NCI-H226 (cell line): ENCODE data around the gene MYL2.
"Not testable (repeated sequence)": the region's sequence is repeated elsewhere in the genome, so short reads cannot be mapped to it uniquely, and the experiment has no call there.

Source experiments
- DNase-seq: peaks from one replicate; pipeline ENCODE4 v3.0.0-alpha.2; 2015

Gene MYL2, protein sequence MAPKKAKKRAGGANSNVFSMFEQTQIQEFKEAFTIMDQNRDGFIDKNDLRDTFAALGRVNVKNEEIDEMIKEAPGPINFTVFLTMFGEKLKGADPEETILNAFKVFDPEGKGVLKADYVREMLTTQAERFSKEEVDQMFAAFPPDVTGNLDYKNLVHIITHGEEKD

DNA sequence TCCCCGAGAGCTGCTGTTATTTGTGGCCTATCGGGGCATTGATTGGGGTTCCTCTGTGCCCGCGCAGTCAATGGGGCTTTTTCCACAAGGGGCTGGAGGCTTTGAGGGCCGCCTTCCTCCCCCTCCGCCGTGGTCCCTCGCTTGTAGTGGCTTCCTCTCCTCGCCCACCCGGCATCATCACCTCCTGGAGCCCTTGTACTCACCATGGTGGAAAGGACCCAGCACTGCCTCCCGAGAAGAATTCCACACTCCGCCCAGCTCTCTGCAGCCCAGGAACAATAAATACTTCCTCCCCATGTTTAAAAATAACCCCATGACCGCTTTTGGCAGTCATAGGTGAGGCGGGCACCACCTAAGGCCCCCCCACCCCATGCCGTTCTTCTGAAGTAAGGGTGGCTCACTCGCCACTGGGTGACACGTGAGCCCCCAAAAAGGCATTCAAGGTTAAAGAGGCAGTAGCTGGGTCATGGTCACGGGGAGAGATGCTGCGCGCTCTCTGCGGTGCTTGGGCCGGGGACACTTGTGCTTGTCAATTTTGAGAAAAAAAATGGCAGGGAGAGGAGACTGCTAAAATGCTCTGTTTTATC lies at the start of gene MYL2:
TSS of gene MYL2 (minus strand) at position 256 of the 587 bp plus-strand sequence. CDS start at position 206, 50 bp downstream.
- DNase-seq, result no peak

- DNase-seq, result no peak
Observed at GRCh38 chr12:110966081-110966760, 45.8 kb upstream of the MYL2 start.

DNA sequence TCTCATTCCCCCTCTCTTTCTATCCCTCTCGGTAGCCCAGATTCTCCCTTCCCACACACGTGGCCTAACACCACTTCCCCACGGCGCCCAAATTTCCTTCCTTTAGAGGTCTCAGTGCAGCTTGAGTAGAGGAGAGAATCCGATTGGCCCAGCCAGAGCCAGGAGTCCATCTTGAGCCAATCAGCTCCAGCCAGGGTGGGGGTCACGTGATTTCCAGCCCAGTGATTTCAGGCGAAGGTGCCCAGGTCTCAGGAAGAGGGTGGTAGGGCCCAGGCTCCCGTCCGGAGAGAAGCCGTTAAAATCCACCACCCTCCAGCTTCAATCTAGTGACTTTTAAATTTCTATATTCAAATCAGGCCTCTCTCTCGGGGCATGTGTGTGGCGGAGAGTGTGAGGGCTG lies 45.2 kb upstream of the MYL2 start:
- DNase-seq, result no peak

- DNase-seq, result no peak
Observed at GRCh38 chr12:110960795-110961194, 40.4 kb upstream of the MYL2 start.

DNA sequence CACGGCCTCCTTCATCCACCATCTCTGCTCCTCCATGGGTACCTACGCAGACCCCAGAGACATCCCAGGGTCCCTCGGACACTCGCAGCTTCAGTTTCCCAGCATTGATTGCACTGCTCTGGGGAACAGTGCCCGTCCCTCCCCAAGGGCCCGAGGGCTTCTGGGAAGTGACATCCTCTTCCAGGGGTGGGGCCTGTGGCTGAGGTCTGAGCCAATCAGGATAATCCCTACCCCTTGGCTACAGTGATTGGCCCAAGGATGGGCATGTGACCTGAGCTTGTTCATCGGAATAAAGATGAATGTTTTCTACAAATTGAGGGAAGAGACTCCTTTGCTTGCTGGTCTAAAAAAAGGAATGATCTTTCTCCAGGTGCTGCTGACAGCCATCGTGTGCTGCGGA lies 37.3 kb upstream of the MYL2 start:
- no peak for DNase-seq

- DNase-seq, result no peak
Observed at GRCh38 chr12:110957159-110957558, 36.8 kb upstream of the MYL2 start.

- DNase-seq, result not testable (repeated sequence)
Observed at GRCh38 chr12:110950867-110951266, 30.5 kb upstream of the MYL2 start.

- not testable (repeated sequence) for DNase-seq
Observed at GRCh38 chr12:110950466-110950865, 30.1 kb upstream of the MYL2 start.

DNA sequence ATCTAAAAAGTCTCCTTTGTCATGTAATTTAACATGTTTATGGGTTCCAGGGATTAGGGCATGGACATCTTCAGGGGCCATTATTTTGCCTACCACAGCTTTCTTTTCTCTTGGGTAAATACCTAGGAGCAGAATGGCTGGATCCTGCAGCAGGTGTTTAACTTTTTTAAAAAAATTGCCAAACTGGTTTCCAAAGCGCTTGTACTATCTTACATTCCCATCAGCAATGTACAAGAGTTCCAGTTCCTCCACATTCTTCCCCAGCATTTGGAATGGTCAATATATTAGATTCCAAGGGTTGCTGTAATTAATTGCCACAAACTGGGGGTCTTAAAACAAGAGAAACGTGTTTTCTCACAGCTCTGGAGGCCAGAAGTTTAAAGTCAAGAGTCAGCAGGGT lies 27.7 kb upstream of the MYL2 start:
- no peak for DNase-seq

GRCh38 chr12:110943373-110943772 lies 23.0 kb upstream of the MYL2 start:
- DNase-seq, result no peak

DNA sequence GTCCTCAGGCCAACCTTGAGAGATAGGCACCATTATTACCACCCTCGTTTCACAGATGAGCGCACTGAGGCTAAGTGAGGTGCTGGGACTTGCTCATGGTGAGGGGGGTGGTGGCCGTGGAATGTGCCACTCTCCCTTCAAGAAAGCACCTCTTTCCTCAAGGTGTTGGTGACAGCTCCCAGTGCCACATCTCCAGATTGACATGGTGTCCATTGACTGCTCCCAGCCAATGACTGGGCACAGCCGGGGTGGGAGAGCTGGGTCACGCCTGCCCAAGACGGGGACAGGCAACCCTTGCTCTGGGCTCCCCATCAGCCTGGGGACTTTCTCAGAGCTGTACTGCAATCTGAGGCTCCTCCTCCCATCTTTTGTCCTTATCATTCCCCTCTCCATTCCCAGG lies 21.0 kb upstream of the MYL2 start:
- DNase-seq, result no peak

DNA sequence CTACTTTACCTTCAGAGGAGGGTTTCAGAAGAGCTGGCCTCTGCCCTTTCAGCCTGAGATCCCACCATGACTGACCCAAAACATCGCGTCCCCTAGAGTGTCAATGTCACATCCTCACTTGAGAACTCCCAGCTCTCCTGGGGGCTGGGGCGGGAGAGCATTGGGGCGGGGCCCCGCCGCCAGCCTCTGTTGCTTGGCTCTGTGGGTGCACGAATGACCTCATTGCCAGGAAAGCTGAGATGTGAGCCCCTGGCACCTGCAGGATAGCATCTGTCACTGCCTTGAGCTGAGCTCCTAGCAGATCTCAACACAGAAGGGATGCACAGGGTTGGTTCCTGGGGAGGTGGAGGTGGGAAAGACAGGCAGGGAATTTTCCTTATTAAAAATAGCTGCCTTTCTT lies 20.6 kb upstream of the MYL2 start:
- no peak for DNase-seq

DNA sequence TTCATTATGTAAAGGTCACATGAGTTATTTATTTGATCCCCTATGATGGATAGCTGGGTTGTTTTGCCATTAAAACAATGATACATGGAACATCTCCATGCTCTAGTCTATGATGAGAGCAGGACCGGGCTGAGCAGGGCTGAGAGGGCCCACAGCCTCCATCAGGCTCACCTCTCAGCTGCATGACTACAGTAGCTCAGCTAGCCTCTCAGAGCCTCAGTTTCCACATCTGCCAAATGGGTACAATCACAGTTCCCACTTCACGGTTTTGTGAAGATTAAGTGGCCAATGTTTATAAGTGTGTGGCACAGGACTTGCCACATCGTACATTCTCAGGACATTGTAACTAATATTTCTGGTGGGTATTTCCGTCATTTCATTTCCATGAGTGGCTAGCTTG lies 19.9 kb upstream of the MYL2 start:
- DNase-seq, result no peak

GRCh38 chr12:110937104-110937641 lies 16.8 kb upstream of the MYL2 start:
- DNase-seq, result peak; percentile 30

GRCh38 chr12:110936367-110937103 lies 16.2 kb upstream of the MYL2 start:
- no peak for DNase-seq

- no peak for DNase-seq
Observed at GRCh38 chr12:110935588-110935987, 15.2 kb upstream of the MYL2 start.

DNA sequence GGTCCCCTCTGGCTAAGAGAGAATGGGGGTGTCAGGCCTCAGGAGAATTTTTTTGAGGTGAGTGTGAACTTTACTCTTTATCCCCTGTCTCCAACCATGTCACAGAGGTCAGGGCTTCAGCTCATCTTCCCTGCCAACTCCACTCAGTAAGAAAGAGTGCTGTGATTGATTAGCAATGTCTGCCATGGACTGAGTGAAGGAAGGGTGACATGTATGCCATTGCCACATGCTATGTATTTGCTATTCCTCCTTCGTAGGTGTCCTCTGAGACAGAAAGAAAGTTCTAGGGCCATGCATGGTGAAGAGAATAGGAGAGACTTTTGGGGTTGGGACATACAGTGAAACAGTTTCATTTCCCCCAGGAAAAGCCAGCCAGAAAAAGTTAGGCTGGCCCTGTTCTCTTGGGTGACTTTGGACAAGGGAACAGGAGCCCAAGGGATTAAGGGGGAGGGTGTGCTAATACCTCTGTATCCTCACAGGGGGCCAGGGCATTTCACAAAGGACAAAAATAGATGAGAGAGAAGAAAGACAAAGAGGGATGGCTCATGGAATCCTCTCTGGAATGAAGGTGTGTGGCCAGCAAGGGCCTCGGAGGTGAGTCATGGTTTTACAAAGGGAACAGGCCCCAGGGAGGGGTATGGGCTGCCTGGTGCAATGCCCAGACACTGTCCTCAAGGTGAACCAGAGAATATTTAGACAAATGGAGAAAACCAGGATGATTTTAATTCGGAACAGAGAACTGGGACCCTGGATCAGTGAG lies 13.9 kb upstream of the MYL2 start:
- DNase-seq, result peak; percentile 61

DNA sequence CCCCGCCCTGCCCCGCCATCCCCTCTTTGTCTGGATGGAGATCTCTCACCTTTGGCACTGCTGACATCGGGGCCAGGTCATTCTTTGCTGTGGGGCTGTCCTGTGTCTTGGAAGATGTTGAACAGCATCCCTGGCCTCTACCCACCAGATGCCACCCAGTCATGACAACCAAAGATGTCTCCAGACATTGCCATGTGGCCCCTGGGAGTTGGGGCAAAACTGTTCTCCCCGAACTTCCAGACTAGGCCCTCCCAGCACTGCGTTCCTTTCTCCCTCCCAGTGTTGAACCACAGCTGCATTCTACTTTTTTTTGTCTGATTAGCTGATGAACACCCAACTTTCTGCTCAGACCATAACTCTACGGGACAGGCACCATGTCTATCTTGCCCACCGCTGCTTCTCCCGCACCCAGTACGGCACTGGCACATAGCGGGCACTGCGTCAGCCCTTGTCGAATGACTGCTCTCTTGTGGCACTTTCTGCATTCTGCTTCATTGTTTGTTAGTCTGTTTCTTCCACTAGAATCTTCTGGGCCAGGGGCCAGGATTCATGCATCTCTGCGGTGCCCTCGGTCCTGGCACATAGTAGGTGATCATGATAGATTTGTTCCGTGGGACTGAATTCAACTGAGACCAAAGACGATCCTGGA lies 13.1 kb upstream of the MYL2 start:
- DNase-seq, result no peak

DNA sequence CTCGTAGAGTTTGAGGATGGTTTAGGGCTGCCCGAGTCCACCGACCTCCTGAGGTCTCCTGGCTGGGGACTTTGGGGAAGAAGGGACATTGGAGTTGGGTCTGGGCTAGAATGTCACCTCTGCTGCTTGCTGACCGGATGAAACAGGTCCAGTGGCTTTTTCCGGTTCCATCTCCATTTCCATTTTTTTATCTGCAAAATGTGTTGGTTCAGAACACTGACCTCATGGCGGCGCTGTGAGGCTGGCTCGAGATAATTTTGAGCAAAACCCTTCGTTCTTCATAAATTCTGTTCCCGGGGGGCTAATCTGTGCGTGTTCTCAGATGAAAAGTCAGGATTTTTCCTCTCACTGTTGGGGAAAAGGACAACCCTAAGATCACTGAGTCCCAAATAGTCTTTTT lies 11.7 kb upstream of the MYL2 start:
- no peak for DNase-seq

- DNase-seq, result no peak
Observed at GRCh38 chr12:110931315-110931728, 10.9 kb upstream of the MYL2 start.

DNA sequence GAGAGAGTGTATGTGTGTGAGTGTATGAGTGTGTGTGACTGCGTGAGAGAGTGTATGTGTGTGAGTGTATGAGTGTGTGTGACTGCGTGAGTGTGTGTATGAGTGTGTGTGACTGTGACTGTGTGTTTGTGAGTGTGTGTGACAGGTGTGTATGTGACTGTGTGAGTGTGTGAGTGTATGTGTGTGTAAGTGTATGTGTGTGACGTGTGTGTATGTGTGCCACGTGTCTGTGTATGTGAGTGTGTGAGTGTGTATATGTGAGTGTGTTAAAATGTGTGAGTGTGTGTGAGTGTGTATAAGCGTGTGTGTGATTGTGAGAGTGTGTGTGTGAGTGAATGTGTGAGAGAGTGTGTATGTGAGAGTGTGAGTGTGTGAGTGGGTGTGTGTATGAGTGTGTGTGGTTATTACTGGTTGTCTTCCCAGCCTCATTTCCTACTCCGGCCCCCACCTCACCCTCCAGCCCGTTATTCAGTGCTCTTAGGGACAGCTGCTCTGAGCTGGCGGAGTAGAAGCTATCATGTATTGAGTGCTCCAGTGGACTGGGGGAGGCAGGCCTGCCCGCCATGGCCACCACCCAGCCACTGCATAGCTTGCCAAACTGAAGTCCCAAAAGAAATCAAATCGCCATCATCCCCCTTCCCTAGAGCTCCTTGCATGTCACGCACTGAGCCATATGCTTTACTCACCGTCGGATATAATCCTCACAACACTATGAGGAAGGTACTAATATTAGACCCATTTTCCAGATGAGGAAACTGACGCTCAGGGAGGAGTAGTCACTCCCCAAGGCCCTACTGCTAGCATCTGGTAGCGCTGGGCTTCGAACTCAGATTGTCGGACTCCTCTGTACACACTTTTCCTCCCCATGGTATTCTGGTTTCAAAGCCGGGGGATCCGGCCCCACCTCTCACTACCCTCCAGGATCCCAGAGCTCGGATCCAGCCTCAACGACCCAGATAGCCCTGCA lies 10.3 kb upstream of the MYL2 start:
- no peak for DNase-seq
